Esophagus squamous epithelium (tissue), 5 donors: ENCODE results near the gene SLC25A27. TPM values are rescaled to one million over a fixed set of nuclear protein-coding genes. Genes with fewer than 3 reads are reported as not detected.

Experiments used
- DNase-seq: peaks from one replicate; lab custom pipeline; 2025; lab: John Stamatoyannopoulos, UW
- H3K27ac ChIP-seq, 4 donors: fragments of 200-600 bp; sonication (generic); one replicate each; pipeline ENCODE4 v1.5.1; 2016 to 2019; ENCODE audit warnings: mild to moderate bottlenecking in 1 of 4
- H3K27me3 ChIP-seq, 4 donors: fragments of 200-600 bp; sonication (generic); 1 replicate in 3 of 4; 2 replicates in 1 of 4; pipeline versions ENCODE4 v1.5.1 to v1.6.0; 2017 to 2021; ENCODE audit warnings: antibody characterized with exemption in 1 of 4
- H3K36me3 ChIP-seq, 3 donors: fragments of 200-600 bp; sonication (generic); one replicate each; pipeline ENCODE4 v1.5.1; 2016 to 2019
- H3K4me1 ChIP-seq, 3 donors: fragments of 200-600 bp; sonication (generic); one replicate each; pipeline ENCODE4 v1.5.1; 2017 to 2019
- H3K4me3 ChIP-seq, 4 donors: fragments of 200-600 bp; sonication (generic); 1 replicate in 3 of 4; 2 replicates in 1 of 4; pipeline ENCODE4 v1.5.1; 2016 to 2019; ENCODE audit warnings: mild to moderate bottlenecking in 2 of 4, moderate library complexity in 1 of 4
- H3K9me3 ChIP-seq, 3 donors: fragments of 200-600 bp; sonication (generic); one replicate each; pipeline ENCODE4 v1.5.1; 2016 to 2019
- CTCF ChIP-seq, 6 experiments: fragments of 450-650 bp in 4 of 6; fragments of 200-600 bp in 2 of 6; sonication (generic) in 2 of 6; IDR thresholded peaks; one replicate each; pipeline ENCODE4 v1.5.1; 2016 to 2019; ENCODE audit warnings: antibody characterized with exemption in 6 of 6, mild to moderate bottlenecking in 4 of 6, moderate library complexity in 4 of 6
- POLR2A ChIP-seq, 4 donors: fragments of 450-650 bp; IDR thresholded peaks; one replicate each; pipeline ENCODE4 v1.6.1; 2017; ENCODE audit warnings: antibody characterized with exemption in 4 of 4, mild to moderate bottlenecking in 4 of 4, moderate library complexity in 3 of 4
- WGBS, 2 donors: methylation state at CpG; one replicate each; pipeline ENCODE4 v1.1.5; 2018; 5-methylcytosine and 5-hydroxymethylcytosine counted together
- intact Hi-C: fragments of 100-400 bp; cut with DNase I; formaldehyde crosslinking; loops from one replicate; pipeline ENCODE4 v1.15.0; 2022
- total RNA-seq, 4 donors: library from RNA; depleted of rRNA; stranded (reverse); fragments of >200 nt; gene quantifications; one replicate each; pipeline ENCODE4 v1.1.0, GENCODE V29; 2016
- donor health status: DM: yes; HTN: yes; CAD: no.

SLC25A27 gene
- total RNA-seq, 4 donors from 2014 or later, result 6.5 to 29.8 (median 8.1) TPM

DNA sequence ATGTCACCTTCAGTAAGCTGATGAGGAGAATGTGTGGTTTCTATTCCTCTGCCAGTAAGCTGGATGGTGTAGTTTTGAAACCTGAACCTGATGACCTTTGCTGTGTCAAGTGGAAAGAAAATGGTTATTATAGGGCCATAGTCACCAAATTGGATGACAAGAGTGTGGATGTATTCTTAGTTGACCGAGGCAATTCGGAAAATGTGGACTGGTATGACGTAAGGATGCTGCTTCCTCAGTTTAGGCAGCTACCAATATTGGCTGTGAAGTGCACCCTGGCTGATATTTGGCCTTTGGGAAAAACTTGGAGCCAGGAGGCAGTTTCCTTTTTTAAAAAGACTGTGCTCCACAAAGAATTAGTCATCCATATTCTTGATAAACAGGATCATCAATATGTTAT is 36.9 kb downstream of the SLC25A27 start:
- TF ChIP-seq POLR2A (IDR thresholded peaks at IDR 0.05) (no peak), CTCF (IDR thresholded peaks at IDR 0.05) (no peak)
- H3K4me3 ChIP-seq, result no peak overlapping the region
- no peaks in the 10 kb centered on the region for H3K36me3 ChIP-seq
- H3K27me3 ChIP-seq, result no peaks in the 10 kb centered on the region
- H3K4me1 ChIP-seq, result no peaks in the 10 kb centered on the region
- 93 to 95% methylated on average over 3 of the region's 3 CpGs for WGBS, 2 donors
- H3K27ac ChIP-seq, result no peak overlapping the region
- intact Hi-C loops, result no loop called here
- H3K9me3 ChIP-seq, result peaks cover 0 to 3% (median 0%) of the 10 kb centered on the region in 3 donors
- no peak for DNase-seq

DNA sequence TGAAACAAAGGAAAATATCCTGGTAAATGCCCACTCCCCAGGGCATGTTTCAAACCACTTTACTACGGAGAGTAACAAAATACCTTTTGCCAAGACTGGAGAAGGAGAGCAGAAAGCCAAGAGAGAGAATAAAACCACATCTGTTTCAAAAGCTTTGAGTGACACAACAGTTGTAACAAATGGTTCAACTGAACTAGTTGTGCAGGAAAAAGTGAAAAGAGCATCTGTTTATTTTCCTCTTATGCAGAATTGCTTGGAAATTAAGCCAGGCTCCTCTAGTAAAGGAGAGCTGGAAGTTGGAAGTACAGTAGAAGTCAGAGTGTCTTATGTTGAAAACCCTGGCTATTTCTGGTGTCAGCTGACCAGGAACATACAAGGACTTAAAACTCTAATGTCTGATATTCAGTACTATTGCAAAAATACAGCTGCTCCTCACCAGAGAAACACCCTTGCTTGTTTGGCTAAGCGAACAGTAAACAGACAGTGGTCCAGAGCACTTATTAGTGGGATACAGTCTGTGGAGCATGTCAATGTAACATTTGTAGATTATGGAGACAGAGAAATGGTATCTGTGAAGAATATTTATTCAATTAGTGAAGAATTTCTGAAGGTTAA is 37.5 kb downstream of the SLC25A27 start:
- no peak for DNase-seq
- H3K36me3 ChIP-seq, result no peaks in the 10 kb centered on the region
- no peaks in the 10 kb centered on the region for H3K27me3 ChIP-seq
- H3K4me3 ChIP-seq, result no peak overlapping the region
- intact Hi-C loops, result no loop called here
- H3K9me3 ChIP-seq, result peaks cover 0 to 3% (median 0%) of the 10 kb centered on the region in 3 donors
- H3K27ac ChIP-seq, result no peak overlapping the region
- no peaks in the 10 kb centered on the region for H3K4me1 ChIP-seq
- no peak for TF ChIP-seq POLR2A (IDR thresholded peaks at IDR 0.05)
- no peak for TF ChIP-seq CTCF (IDR thresholded peaks at IDR 0.05)
- WGBS, 2 donors, result 58% methylated on average over 2 of the region's 2 CpGs

DNA sequence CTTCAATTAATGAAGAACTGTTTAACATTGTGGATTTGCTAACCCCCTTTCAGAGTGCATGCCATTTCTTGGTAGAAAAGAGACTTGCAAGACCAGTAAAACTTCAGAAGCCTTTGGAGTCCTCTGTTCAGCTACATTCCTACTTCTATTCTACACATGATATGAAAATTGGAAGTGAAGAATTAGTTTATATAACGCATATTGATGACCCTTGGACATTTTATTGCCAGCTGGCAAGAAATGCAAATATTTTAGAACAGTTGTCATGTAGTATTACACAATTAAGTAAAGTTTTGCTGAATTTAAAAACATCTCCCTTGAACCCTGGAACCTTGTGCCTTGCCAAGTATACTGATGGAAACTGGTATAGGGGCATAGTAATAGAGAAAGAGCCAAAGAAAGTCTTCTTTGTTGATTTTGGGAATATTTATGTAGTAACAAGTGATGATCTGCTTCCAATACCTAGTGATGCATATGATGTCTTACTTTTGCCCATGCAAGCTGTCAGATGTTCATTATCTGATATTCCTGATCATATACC is 38.2 kb downstream of the SLC25A27 start:
- Histone ChIP-seq H3K27ac (no peak overlapping the region), H3K36me3 (no peaks in the 10 kb centered on the region), H3K27me3 (no peaks in the 10 kb centered on the region), H3K9me3 (peaks cover 0 to 3% (median 0%) of the 10 kb centered on the region in 3 donors), H3K4me1 (no peaks in the 10 kb centered on the region), H3K4me3 (no peak overlapping the region)
- no peak for DNase-seq
- TF ChIP-seq POLR2A (IDR thresholded peaks at IDR 0.05) (no peak), CTCF (IDR thresholded peaks at IDR 0.05) (no peak)
- intact Hi-C loops, result no loop called here
- 28% methylated on average over 1 of the region's 1 CpG for WGBS, 2 donors

DNA sequence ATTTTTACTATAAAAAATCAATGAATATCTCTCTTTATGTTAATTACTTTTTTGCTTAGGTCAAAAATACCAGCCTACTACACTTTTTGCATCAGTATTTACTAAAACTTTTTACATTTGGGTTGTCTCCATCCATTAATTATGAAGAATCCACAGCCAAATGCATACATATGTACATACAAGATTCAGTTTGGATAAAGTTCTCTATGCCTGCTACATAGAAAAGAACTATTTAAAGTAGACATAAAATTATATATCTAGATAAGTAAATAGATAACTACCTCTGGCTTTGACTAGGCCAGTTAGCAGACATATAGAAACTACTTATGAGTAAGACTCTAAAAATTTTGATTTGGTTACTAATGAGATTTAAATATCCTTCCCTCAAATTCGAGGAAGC is 47.2 kb downstream of the SLC25A27 start:
- Histone ChIP-seq H3K36me3 (no peaks in the 10 kb centered on the region), H3K9me3 (no peaks in the 10 kb centered on the region), H3K27me3 (no peaks in the 10 kb centered on the region), H3K4me3 (no peak overlapping the region), H3K27ac (no peak overlapping the region), H3K4me1 (no peaks in the 10 kb centered on the region)
- intact Hi-C loops, result no loop called here
- 56 to 59% methylated on average over 1 of the region's 1 CpG for WGBS, 2 donors
- DNase-seq, result no peak
- TF ChIP-seq POLR2A (IDR thresholded peaks at IDR 0.05) (no peak), CTCF (IDR thresholded peaks at IDR 0.05) (no peak)

DNA sequence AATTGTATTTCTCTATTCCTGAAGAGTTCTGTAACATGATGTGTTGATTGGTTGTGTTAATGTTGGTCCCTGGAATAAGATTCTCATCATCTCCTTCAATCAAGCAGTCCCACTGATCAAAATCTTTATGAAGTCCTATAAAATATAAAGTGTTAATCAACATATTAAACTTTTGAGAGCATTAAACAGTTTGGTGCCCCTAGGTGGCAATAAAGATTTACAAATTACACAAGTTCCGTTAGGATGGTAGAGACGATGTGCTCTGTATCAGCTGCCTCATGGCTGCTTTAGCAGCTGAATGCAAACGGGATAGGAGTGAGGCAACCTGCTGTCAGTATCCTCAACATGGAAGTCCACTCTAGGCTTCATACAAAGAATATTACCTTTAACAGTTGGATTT is 51.8 kb downstream of the SLC25A27 start:
- Histone ChIP-seq H3K4me3 (no peak overlapping the region), H3K9me3 (no peaks in the 10 kb centered on the region), H3K27ac (no peak overlapping the region), H3K27me3 (no peaks in the 10 kb centered on the region), H3K36me3 (no peaks in the 10 kb centered on the region), H3K4me1 (no peaks in the 10 kb centered on the region)
- intact Hi-C loops, result no loop called here
- DNase-seq, result no peak
- 7 to 8% methylated on average over 3 of the region's 3 CpGs for WGBS, 2 donors
- TF ChIP-seq POLR2A (IDR thresholded peaks at IDR 0.05) (no peak), CTCF (IDR thresholded peaks at IDR 0.05) (peak in 2 of 6 experiments; percentile 8 to 32)
